Stomach (tissue), 4 donors: ENCODE data around the gene KIAA0040.

Experiments
- EP300 ChIP-seq: sonication (generic); formaldehyde crosslinking; IDR thresholded peaks from one replicate; pipeline ENCODE4 v1.6.1; 2017; ENCODE audit warnings: antibody characterized with exemption
- POLR2A ChIP-seq, 4 donors: fragments of 450-650 bp; IDR thresholded peaks; one replicate each; pipeline ENCODE4 v1.6.1; 2016; ENCODE audit warnings: antibody characterized with exemption in 4 of 4, control low read depth in 2 of 4, mild to moderate bottlenecking in 1 of 4, moderate library complexity in 1 of 4
- POLR2AphosphoS5 ChIP-seq, 3 donors: sonication (generic); formaldehyde crosslinking; IDR thresholded peaks; one replicate each; pipeline ENCODE4 v1.6.1; 2016; ENCODE audit warnings: antibody characterized with exemption in 3 of 3
- TF ChIP-seq, protein P1 (sequence below), 7 experiments: fragments of 450-650 bp in 4 of 7; fragments of 200-600 bp in 3 of 7; sonication (generic) in 3 of 7; IDR thresholded peaks; one replicate each; pipeline ENCODE4 v1.5.1; 2016 to 2019; ENCODE audit warnings: antibody characterized with exemption in 7 of 7, control low read depth in 2 of 7, mild to moderate bottlenecking in 1 of 7

DNA sequence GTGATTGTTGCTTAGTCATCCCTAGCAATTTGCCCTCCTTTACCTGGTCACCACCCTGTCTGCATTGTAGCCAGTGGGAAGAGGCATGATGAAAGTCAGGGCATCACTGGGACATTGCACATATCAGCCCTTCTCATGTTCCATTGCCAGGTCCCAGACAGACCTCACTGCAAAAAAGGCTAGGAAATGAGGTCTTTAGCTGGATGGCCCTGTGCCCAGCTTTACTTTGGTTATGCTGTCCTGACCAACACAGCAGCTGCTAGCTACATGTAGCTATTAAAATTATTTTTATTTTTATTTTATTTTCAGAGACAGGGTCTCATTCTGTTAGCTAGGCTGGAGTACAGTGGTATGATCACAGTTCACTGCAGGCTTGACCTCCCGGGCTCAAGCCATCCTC lies 72.1 kb downstream of the KIAA0040 start:
- TF ChIP-seq, protein P1, sequence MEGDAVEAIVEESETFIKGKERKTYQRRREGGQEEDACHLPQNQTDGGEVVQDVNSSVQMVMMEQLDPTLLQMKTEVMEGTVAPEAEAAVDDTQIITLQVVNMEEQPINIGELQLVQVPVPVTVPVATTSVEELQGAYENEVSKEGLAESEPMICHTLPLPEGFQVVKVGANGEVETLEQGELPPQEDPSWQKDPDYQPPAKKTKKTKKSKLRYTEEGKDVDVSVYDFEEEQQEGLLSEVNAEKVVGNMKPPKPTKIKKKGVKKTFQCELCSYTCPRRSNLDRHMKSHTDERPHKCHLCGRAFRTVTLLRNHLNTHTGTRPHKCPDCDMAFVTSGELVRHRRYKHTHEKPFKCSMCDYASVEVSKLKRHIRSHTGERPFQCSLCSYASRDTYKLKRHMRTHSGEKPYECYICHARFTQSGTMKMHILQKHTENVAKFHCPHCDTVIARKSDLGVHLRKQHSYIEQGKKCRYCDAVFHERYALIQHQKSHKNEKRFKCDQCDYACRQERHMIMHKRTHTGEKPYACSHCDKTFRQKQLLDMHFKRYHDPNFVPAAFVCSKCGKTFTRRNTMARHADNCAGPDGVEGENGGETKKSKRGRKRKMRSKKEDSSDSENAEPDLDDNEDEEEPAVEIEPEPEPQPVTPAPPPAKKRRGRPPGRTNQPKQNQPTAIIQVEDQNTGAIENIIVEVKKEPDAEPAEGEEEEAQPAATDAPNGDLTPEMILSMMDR (IDR thresholded peaks at IDR 0.05): no peak
- TF ChIP-seq POLR2A (IDR thresholded peaks at IDR 0.05) (no peak), POLR2AphosphoS5 (IDR thresholded peaks at IDR 0.05) (no peak), EP300 (no peak)
